ENCODE measurements around the gene CHI3L2. TPM values are rescaled to one million over a fixed set of nuclear protein-coding genes. Genes with fewer than 3 reads are reported as not detected.
A peak's percentile ranks its signal among the peaks of the same experiment; 100 is the strongest.

The CHI3L2 gene
- total and polyA plus RNA-seq, 2 of the 4 experiments (the other 2 are of a cell fraction), result 0.18 to 0.19 TPM

DNA sequence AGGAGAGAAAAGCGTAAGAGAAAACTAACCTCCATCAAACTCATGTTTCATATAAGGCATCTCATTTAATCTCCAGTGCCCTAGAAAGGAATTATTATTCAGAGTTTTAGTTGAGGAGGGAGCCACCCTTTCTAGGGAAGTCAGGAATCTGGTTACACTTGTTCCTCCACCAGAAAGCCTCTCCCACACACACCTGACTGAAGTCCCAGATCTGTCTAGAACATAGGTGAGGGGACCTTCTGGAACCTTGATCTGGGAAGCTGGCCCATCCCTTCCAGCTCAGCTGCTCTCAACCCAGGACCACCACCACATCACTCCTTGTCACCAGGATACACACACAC, 25.2 kb upstream of the CHI3L2 start:
- H2BK20ac ChIP-seq (ENCODE audit: low read depth, low read length), result no peak overlapping the region
- H3K36me3 ChIP-seq (ENCODE audit: control insufficient read depth, insufficient read depth, low read length), result no peaks in the 10 kb centered on the region
- no peak overlapping the region for H2AK9ac ChIP-seq (replicated peaks; ENCODE audit: low read depth, low read length, poor library complexity)
- H4K91ac ChIP-seq (ENCODE audit: insufficient read depth, low read depth, low read length), result no peak overlapping the region
- H3K4ac ChIP-seq (ENCODE audit: low read depth, low read length), result no peak overlapping the region
- peaks cover 15% of the 10 kb centered on the region for H3K27me3 ChIP-seq (ENCODE audit: control insufficient read depth, insufficient read depth, low read length)
- no peak overlapping the region for H2AFZ ChIP-seq (replicated peaks; ENCODE audit: low read length, poor library complexity)
- H4K20me1 ChIP-seq (ENCODE audit: insufficient read depth, low read length), result no peaks in the 10 kb centered on the region
- H3K4me3 ChIP-seq (ENCODE audit: insufficient read depth, low read depth, low read length), result no peak overlapping the region
- 0 out of 2 replicates have a peak overlapping the region, but pooled peaks have one; percentile 55 for H4K5ac ChIP-seq (ENCODE audit: low read depth, low read length)
- no peak overlapping the region for H3K9ac ChIP-seq (ENCODE audit: low read depth, low read length)
- ChIA-PET CTCF (no interaction called here), POLR2A (ENCODE audit: unreplicated experiment) (no interaction called here)
- H3K23ac ChIP-seq (ENCODE audit: low read depth, low read length), result no peak overlapping the region
- H4K8ac ChIP-seq (ENCODE audit: low read depth in 2 of 2, low read length in 2 of 2), result no peak overlapping the region
- H3K4me2 ChIP-seq (ENCODE audit: low read depth, low read length), result no peak overlapping the region
- no peak overlapping the region for H3K27ac ChIP-seq (ENCODE audit: insufficient read depth, low read length)
- intact Hi-C loops (cut with micrococcal nuclease) (no loop called here), dilution Hi-C loops (cut with HindIII; ENCODE audit: low sequenced_read_pairs, unreplicated experiment) (no loop called here), in situ Hi-C loops (cut with MboI; ENCODE audit: low sequenced_read_pairs) (no loop called here)
- DNase-seq (no peak), ATAC-seq (ENCODE audit: low read depth) (no peak)
- WGBS, 2 experiments (ENCODE audit: extremely low coverage in 2 of 2, insufficient read length in 1 of 2), result no CpG with 5 or more reads among the region's 1 CpG
- H2BK5ac ChIP-seq (ENCODE audit: low read depth, low read length, poor library complexity, severe bottlenecking), result no peak overlapping the region
- H3K14ac ChIP-seq (replicated peaks; ENCODE audit: low read depth, low read length), result no peak overlapping the region
- peaks cover 16% of the 10 kb centered on the region for H3K4me1 ChIP-seq (ENCODE audit: control insufficient read depth, insufficient read depth, low read length)
- H3K79me1 ChIP-seq (ENCODE audit: low read depth in 1 of 2, low read length in 2 of 2), result no peaks in the 10 kb centered on the region
- BruUV-seq (replicated peaks), result no TSS peak
- H2AK5ac ChIP-seq (ENCODE audit: low read depth, low read length), result no peak overlapping the region
- no peak overlapping the region for H2BK120ac ChIP-seq (ENCODE audit: low read depth, low read length)
- no peaks in the 10 kb centered on the region for H3K9me3 ChIP-seq (ENCODE audit: control insufficient read depth, insufficient read depth, low read length)
- no peak overlapping the region for H2BK15ac ChIP-seq (ENCODE audit: low read depth, low read length)
- no peak overlapping the region for H3K18ac ChIP-seq (ENCODE audit: low read depth, low read length)
- H3K56ac ChIP-seq (ENCODE audit: extremely low read depth, insufficient read depth, low read length), result no peak overlapping the region
- peaks cover 2% of the 10 kb centered on the region; the same call in 1 of the 2 replicates for H3K9me1 ChIP-seq (ENCODE audit: insufficient read depth, low read length)
- TF ChIP-seq RAD21 (IDR thresholded peaks at IDR 0.05; ENCODE audit: low read length) (no peak), NFE2L2 (IDR thresholded peaks at IDR 0.05; ENCODE audit: low read depth, low read length) (no peak), CEBPB (IDR thresholded peaks at IDR 0.05; ENCODE audit: low read depth, low read length) (no peak), MXI1 (IDR thresholded peaks at IDR 0.05; ENCODE audit: borderline replicate concordance, low read depth, low read length) (no peak), SMC3 (IDR thresholded peaks at IDR 0.05; ENCODE audit: low read depth, low read length) (no peak), MAFK (IDR thresholded peaks at IDR 0.05; ENCODE audit: low read depth, low read length) (no peak), USF2 (IDR thresholded peaks at IDR 0.05; ENCODE audit: low read depth, low read length) (no peak), POLR2A (IDR thresholded peaks at IDR 0.05; ENCODE audit: low read depth, low read length) (no peak), MAZ (IDR thresholded peaks at IDR 0.05; ENCODE audit: borderline replicate concordance, low read depth, low read length) (no peak), FOS (IDR thresholded peaks at IDR 0.05; ENCODE audit: low read depth, low read length) (no peak), RCOR1 (IDR thresholded peaks at IDR 0.05; ENCODE audit: insufficient replicate concordance, low read length) (no peak), RFX5 (IDR thresholded peaks at IDR 0.05; ENCODE audit: low read depth, low read length) (no peak), CHD1 (IDR thresholded peaks at IDR 0.05; ENCODE audit: low read depth, low read length) (no peak)
- TF ChIP-seq, protein P1, sequence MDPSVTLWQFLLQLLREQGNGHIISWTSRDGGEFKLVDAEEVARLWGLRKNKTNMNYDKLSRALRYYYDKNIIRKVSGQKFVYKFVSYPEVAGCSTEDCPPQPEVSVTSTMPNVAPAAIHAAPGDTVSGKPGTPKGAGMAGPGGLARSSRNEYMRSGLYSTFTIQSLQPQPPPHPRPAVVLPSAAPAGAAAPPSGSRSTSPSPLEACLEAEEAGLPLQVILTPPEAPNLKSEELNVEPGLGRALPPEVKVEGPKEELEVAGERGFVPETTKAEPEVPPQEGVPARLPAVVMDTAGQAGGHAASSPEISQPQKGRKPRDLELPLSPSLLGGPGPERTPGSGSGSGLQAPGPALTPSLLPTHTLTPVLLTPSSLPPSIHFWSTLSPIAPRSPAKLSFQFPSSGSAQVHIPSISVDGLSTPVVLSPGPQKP (IDR thresholded peaks at IDR 0.05; ENCODE audit: borderline replicate concordance, low read depth, low read length), result no peak
